ENCODE data around the gene KLK5. TPM values are rescaled to one million over a fixed set of nuclear protein-coding genes. Genes with fewer than 3 reads are reported as not detected.

The KLK5 gene
- total RNA-seq, 1 experiment from 2014 or later, result 1.0 TPM

- no peak overlapping the region for H3K27ac Mint-ChIP-seq
- ChIA-PET CTCF (interaction anchor here (0.7 to 1.2 kb wide), 6 partner anchors 21 to 255 kb away, joined by 3 to 4 read pairs (median 4); partner anchors contain the start of gene KLK8), POLR2A (no interaction called here)
- H3K4me1 Mint-ChIP-seq, result peaks cover 39% of the 10 kb centered on the region
- TF ChIP-seq SOX15 (CRISPR knock-in tag; IDR thresholded peaks at IDR 0.05), result no peak
- no peak for TF ChIP-seq MYBL2 (CRISPR knock-in tag; IDR thresholded peaks at IDR 0.05)
- no peak for TF ChIP-seq HMGXB4 (CRISPR knock-in tag; IDR thresholded peaks at IDR 0.05)
- TF ChIP-seq ZNF121 (CRISPR knock-in tag; IDR thresholded peaks at IDR 0.05), result no peak
- peaks cover 7% of the 10 kb centered on the region for H3K9me3 Mint-ChIP-seq
- H3K36me3 Mint-ChIP-seq, result no peaks in the 10 kb centered on the region
- H3K27me3 Mint-ChIP-seq (ENCODE audit: low read depth), result peaks cover 39% of the 10 kb centered on the region
- ATAC-seq (no peak), DNase-seq (ENCODE audit: low spot score) (no peak)
- H3K4me3 Mint-ChIP-seq, result no peak overlapping the region
Measured at GRCh38 chr19:50980208-50980607, 27.4 kb upstream of the KLK5 start.

GRCh38 chr19:50979758-50980157 is 26.9 kb upstream of the KLK5 start:
- H3K27me3 Mint-ChIP-seq (ENCODE audit: low read depth), result peaks cover 34% of the 10 kb centered on the region
- ATAC-seq, result no peak
- peaks cover 4% of the 10 kb centered on the region for H3K9me3 Mint-ChIP-seq

More at GRCh38 chr19:50979758-50980157, 26.9 kb upstream of the KLK5 start:
- CTCF ChIA-PET, result interaction anchor here (0.7 to 1.2 kb wide), 7 partner anchors 17 to 255 kb away, joined by 3 to 4 read pairs (median 3); partner anchors contain the start of gene KLK8
- no peaks in the 10 kb centered on the region for H3K36me3 Mint-ChIP-seq
- TF ChIP-seq RELA (CRISPR knock-in tag; IDR thresholded peaks at IDR 0.05; ENCODE audit: borderline replicate concordance), result no peak
- TF ChIP-seq FOXP1 (CRISPR knock-in tag; IDR thresholded peaks at IDR 0.05; ENCODE audit: borderline replicate concordance), result no peak
- TF ChIP-seq ZBTB21 (CRISPR knock-in tag; IDR thresholded peaks at IDR 0.05; ENCODE audit: borderline replicate concordance), result no peak
- TF ChIP-seq ZNF263 (CRISPR knock-in tag; IDR thresholded peaks at IDR 0.05; ENCODE audit: low read depth), result no peak
- TF ChIP-seq ZNF219 (CRISPR knock-in tag; IDR thresholded peaks at IDR 0.05; ENCODE audit: borderline replicate concordance), result no peak
- TF ChIP-seq, protein P1, sequence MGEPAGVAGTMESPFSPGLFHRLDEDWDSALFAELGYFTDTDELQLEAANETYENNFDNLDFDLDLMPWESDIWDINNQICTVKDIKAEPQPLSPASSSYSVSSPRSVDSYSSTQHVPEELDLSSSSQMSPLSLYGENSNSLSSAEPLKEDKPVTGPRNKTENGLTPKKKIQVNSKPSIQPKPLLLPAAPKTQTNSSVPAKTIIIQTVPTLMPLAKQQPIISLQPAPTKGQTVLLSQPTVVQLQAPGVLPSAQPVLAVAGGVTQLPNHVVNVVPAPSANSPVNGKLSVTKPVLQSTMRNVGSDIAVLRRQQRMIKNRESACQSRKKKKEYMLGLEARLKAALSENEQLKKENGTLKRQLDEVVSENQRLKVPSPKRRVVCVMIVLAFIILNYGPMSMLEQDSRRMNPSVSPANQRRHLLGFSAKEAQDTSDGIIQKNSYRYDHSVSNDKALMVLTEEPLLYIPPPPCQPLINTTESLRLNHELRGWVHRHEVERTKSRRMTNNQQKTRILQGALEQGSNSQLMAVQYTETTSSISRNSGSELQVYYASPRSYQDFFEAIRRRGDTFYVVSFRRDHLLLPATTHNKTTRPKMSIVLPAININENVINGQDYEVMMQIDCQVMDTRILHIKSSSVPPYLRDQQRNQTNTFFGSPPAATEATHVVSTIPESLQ (CRISPR knock-in tag; IDR thresholded peaks at IDR 0.05), result no peak
- TF ChIP-seq NFYB (CRISPR knock-in tag; conservative IDR thresholded peaks at IDR 0.05; ENCODE audit: low read depth), result no peak
- TF ChIP-seq SMAD3 (CRISPR knock-in tag; IDR thresholded peaks at IDR 0.05; ENCODE audit: borderline replicate concordance), result no peak
- TF ChIP-seq, protein P2, sequence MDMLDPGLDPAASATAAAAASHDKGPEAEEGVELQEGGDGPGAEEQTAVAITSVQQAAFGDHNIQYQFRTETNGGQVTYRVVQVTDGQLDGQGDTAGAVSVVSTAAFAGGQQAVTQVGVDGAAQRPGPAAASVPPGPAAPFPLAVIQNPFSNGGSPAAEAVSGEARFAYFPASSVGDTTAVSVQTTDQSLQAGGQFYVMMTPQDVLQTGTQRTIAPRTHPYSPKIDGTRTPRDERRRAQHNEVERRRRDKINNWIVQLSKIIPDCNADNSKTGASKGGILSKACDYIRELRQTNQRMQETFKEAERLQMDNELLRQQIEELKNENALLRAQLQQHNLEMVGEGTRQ (CRISPR knock-in tag; IDR thresholded peaks at IDR 0.05), result no peak
- TF ChIP-seq ZNF423 (CRISPR knock-in tag; IDR thresholded peaks at IDR 0.05), result no peak
- TF ChIP-seq ATF1 (CRISPR knock-in tag; IDR thresholded peaks at IDR 0.05), result no peak
- TF ChIP-seq ZNF138 (CRISPR knock-in tag; conservative IDR thresholded peaks at IDR 0.05), result no peak
- TF ChIP-seq SOX15 (CRISPR knock-in tag; IDR thresholded peaks at IDR 0.05), result no peak
- no peak for TF ChIP-seq PREB (CRISPR knock-in tag; IDR thresholded peaks at IDR 0.05; ENCODE audit: borderline replicate concordance)
- TF ChIP-seq, protein P3, sequence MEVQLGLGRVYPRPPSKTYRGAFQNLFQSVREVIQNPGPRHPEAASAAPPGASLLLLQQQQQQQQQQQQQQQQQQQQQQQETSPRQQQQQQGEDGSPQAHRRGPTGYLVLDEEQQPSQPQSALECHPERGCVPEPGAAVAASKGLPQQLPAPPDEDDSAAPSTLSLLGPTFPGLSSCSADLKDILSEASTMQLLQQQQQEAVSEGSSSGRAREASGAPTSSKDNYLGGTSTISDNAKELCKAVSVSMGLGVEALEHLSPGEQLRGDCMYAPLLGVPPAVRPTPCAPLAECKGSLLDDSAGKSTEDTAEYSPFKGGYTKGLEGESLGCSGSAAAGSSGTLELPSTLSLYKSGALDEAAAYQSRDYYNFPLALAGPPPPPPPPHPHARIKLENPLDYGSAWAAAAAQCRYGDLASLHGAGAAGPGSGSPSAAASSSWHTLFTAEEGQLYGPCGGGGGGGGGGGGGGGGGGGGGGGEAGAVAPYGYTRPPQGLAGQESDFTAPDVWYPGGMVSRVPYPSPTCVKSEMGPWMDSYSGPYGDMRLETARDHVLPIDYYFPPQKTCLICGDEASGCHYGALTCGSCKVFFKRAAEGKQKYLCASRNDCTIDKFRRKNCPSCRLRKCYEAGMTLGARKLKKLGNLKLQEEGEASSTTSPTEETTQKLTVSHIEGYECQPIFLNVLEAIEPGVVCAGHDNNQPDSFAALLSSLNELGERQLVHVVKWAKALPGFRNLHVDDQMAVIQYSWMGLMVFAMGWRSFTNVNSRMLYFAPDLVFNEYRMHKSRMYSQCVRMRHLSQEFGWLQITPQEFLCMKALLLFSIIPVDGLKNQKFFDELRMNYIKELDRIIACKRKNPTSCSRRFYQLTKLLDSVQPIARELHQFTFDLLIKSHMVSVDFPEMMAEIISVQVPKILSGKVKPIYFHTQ (CRISPR knock-in tag; IDR thresholded peaks at IDR 0.05), result no peak
- TF ChIP-seq ZNF512 (CRISPR knock-in tag; IDR thresholded peaks at IDR 0.05; ENCODE audit: borderline replicate concordance), result no peak
- H3K27ac Mint-ChIP-seq, result no peak overlapping the region
- no peak for DNase-seq (ENCODE audit: low spot score)
- POLR2A ChIA-PET, result no interaction called here
- H3K4me3 Mint-ChIP-seq, result no peak overlapping the region
- H3K4me1 Mint-ChIP-seq, result peaks cover 39% of the 10 kb centered on the region
